Omental fat pad (tissue), 4 donors: ENCODE data around the gene PRIMA1. TPM values are rescaled to one million over a fixed set of nuclear protein-coding genes. Genes with fewer than 3 reads are reported as not detected.

Source experiments
- ATAC-seq: fragments of 150-250 bp; one replicate; pipeline ENCODE4 v1.9.1; 2016; ENCODE audit warnings: mild to moderate bottlenecking, moderate library complexity; ENCODE audit not compliant: low FRiP score
- DNase-seq: peaks from one replicate; pipeline ENCODE4 v3.0.0-alpha.2; 2019; ENCODE audit warnings: low spot score
- total RNA-seq, 4 donors: library from RNA; depleted of rRNA; stranded (reverse); fragments of >200 nt; gene quantifications; one replicate each; pipeline ENCODE4 v1.1.0, GENCODE V29; 2016
- TF ChIP-seq, protein P1 (sequence below), 3 donors: fragments of 450-650 bp; IDR thresholded peaks; one replicate each; pipeline ENCODE4 v1.5.1; 2016 to 2017; ENCODE audit warnings: antibody characterized with exemption in 3 of 3, mild to moderate bottlenecking in 3 of 3, moderate library complexity in 2 of 3

PRIMA1 gene
- total RNA-seq, 4 donors from 2014 or later = 1.0 to 4.6 (median 3.0) TPM

GRCh38 chr14:93804654-93805053 is 16.4 kb upstream of the PRIMA1 start:
- TF ChIP-seq, protein P1, sequence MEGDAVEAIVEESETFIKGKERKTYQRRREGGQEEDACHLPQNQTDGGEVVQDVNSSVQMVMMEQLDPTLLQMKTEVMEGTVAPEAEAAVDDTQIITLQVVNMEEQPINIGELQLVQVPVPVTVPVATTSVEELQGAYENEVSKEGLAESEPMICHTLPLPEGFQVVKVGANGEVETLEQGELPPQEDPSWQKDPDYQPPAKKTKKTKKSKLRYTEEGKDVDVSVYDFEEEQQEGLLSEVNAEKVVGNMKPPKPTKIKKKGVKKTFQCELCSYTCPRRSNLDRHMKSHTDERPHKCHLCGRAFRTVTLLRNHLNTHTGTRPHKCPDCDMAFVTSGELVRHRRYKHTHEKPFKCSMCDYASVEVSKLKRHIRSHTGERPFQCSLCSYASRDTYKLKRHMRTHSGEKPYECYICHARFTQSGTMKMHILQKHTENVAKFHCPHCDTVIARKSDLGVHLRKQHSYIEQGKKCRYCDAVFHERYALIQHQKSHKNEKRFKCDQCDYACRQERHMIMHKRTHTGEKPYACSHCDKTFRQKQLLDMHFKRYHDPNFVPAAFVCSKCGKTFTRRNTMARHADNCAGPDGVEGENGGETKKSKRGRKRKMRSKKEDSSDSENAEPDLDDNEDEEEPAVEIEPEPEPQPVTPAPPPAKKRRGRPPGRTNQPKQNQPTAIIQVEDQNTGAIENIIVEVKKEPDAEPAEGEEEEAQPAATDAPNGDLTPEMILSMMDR (IDR thresholded peaks at IDR 0.05) = no peak
- DNase-seq (no peak), ATAC-seq (no peak)

DNA sequence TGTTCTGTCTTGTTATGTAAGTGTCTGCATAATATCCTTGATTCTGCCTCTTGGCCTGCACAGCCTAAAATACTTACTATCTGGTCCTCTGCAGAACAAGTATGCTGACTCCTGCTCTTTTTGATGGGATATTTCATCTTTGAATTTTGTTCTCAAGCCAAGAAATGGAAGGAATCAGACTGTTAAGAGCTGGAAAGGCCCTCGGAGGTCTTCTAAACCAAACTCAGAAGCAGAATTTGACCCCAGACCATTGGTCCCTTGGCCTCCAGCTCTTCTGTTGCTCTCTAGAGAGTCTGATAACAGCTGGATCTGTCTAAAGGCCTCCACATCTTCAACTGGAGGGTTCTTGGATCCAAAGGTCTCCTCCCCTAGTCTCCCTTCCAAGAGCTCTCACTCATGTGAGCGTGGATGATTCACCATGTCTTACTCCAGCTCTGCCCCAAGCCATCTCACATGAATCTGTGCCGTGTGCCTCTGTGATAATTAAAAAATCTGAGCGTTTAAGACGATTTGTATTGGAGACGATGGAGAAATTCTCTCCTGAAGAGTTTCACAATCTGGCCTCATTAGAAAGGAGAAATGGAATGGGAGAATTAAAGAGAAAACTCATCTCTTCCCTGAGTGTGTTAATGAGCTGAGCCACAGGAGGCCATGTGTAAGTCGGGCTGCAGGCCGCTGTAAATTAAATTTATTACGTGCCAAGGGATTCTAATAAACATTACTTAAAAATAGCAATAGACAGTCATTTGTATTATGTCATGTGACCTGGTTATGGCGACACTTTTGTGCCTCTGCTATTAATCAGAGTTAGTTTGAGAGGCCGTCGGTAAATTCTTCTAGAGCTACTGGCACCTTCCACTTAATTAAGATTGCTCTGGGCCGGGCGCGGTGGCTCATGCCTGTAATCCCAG is 15.4 kb upstream of the PRIMA1 start:
- peak; percentile 72 for ATAC-seq
- TF ChIP-seq, protein P1 (IDR thresholded peaks at IDR 0.05) = no peak

GRCh38 chr14:93799989-93800921 is 12.0 kb upstream of the PRIMA1 start:
- TF ChIP-seq, protein P1 (IDR thresholded peaks at IDR 0.05) = no peak
- DNase-seq = no peak
- ATAC-seq = peak; percentile 47

More for the DNA sequence above, 15.4 kb upstream of the PRIMA1 start:
- no peak for DNase-seq

GRCh38 chr14:93799617-93799988 is 11.3 kb upstream of the PRIMA1 start:
- DNase-seq (no peak), ATAC-seq (no peak)
- TF ChIP-seq, protein P1 (IDR thresholded peaks at IDR 0.05) = no peak

DNA sequence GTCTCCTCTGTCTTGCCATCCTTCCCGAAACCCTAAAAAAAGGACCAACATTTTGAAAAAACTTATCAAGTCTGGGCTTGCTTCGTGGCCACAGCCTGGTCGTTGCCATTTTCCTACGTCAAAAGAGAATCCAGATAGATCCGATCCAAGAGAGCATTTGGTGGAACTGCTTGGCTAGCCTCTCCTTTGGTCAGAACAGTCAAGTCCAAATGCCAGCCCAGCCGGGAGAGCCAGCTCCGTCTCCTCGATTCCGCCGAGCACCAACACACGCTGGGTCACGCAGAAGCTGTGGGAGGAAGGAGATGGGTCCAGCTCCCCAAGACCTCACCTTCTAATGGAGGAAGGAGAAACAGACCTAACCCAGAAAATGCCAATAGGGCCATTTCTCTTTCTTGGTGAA is 9.3 kb upstream of the PRIMA1 start:
- TF ChIP-seq, protein P1 (IDR thresholded peaks at IDR 0.05) = no peak
- DNase-seq (no peak), ATAC-seq (no peak)

GRCh38 chr14:93797071-93797470 is 8.8 kb upstream of the PRIMA1 start:
- TF ChIP-seq, protein P1 (IDR thresholded peaks at IDR 0.05) = no peak
- no peak for ATAC-seq
- DNase-seq = no peak
